LHCN-M2 (cell line): ENCODE measurements around the gene SLC22A23. TPM values are rescaled to one million over a fixed set of nuclear protein-coding genes. Genes with fewer than 3 reads are reported as not detected.

Experiments used
- DNase-seq: peaks from one replicate; pipeline ENCODE4 v3.0.0-alpha.2; 2012; ENCODE audit warnings: low read depth
- total RNA-seq: library from RNA; depleted of rRNA; stranded (reverse); fragments of >200 nt; gene quantifications from 2 replicates; pipeline ENCODE4 v1.2.3, GENCODE V29; 2014

The SLC22A23 gene
- total RNA-seq, 1 experiment from 2014 or later: 1.6 TPM

DNA sequence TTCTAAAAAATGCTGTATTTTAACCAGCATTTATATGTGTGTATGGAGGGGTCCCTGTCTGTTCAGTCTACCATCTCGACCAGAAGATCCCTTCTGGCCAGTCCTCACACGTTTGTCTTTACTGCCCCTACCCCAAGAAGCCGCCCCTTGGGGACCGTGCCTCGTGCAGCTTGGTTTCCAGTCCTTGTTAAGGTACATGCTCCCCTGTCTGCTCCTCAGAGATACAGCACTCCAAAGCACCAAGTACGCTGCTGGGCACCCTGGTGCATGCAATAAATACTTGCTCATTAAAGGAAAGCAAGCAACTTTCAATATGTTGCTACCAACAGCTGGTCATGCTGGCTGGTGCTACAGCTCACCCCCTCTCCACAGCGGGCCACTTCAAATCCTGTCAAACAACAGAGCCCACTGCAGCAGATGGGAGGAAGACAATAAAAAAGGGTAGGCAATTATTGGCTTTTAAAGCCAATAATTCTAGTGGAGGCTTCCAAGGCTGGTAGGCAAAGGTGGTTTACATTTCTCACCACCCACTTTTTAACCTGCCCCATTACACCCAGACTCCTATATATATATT, 136.5 kb downstream of the SLC22A23 start:
- DNase-seq: no peak

GRCh38 chr6:3319610-3320200, 137.1 kb downstream of the SLC22A23 start:
- DNase-seq: no peak

- no peak for DNase-seq
Observed at GRCh38 chr6:3318821-3319540, 137.9 kb downstream of the SLC22A23 start.

GRCh38 chr6:3318226-3318625, 138.6 kb downstream of the SLC22A23 start:
- DNase-seq: no peak

- DNase-seq: no peak
Observed at GRCh38 chr6:3317741-3318211, 139.1 kb downstream of the SLC22A23 start.

- no peak for DNase-seq
Observed at GRCh38 chr6:3316818-3317217, 140.0 kb downstream of the SLC22A23 start.

DNA sequence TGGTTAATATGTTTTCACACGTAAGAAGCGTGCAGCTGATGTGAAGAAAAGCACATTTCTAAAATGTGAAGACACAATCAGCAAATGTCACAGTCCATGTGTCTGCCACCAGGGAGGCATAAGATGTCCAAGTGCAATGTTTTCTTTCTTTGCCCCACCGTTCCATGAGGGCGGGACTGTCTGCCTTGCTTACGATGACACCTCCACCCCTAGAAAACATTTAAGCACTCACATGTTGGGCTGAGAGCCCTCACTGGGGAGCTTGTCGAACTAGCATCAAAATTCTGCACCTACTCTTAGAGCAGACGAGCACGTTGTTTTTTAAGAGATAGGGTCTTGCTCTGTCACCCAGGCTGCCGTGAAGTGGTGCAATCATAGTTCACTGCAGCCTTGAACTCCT, 140.5 kb downstream of the SLC22A23 start:
- DNase-seq: no peak

- DNase-seq: no peak
Observed at GRCh38 chr6:3315841-3316240, 141.0 kb downstream of the SLC22A23 start.

DNA sequence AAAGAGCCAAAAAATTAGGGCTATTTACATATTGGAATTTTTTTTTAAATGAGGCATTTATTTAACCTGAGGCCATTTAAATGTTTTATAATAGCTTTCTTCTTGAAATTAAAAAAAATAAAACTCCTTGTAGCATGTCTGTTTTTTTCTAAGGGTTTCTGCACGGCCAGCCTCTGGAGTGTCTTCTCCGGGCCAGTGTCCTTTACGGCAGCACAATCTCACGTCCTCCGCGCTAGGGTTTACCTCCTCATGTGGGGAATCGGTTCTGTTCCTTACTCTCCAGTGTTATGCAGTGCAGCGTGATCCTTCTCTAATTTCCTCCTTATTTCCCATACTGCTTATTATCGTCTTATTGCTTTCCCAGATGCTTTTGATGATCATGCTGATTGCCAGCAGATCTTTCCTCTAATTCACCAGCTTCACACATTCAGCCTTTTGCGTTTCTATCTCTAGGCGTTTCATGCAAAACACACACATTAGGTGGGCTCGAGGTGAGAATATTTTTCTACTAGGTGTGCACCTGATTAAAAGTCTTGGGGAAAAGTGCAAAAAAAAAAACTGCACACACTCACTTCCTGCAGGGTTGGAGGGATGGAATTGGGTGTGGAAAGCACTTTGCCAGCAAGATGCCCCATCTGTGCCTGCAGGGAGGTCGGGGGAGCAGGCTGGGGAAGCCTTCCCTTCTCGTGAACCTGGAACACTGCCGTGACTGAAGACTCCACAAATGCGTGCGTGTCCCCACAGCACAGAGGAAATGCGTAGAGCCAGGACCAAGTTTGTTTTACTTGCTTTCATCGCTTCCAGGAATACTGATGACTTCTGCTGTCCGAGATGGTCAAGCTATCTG, 142.0 kb downstream of the SLC22A23 start:
- no peak for DNase-seq

DNA sequence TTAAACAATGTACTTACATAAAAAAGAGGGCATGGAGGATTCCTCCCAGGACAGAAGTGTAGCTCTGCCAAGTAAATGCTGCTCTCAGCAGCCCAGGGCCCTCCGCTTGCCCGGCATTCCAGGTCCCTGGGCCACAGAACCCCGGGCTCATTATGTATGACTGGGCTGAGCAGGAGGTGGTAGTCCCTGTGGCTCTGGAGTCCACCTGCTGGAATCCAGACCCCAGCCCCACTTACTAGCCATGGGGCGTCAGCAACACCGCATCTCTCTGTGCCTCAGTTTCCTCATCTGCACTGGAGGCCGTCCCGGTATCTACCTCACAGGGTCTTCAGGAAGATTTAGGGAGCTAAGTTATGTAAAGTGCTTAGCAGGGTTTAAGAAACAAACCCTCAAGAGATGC, 142.7 kb downstream of the SLC22A23 start:
- DNase-seq: no peak

DNA sequence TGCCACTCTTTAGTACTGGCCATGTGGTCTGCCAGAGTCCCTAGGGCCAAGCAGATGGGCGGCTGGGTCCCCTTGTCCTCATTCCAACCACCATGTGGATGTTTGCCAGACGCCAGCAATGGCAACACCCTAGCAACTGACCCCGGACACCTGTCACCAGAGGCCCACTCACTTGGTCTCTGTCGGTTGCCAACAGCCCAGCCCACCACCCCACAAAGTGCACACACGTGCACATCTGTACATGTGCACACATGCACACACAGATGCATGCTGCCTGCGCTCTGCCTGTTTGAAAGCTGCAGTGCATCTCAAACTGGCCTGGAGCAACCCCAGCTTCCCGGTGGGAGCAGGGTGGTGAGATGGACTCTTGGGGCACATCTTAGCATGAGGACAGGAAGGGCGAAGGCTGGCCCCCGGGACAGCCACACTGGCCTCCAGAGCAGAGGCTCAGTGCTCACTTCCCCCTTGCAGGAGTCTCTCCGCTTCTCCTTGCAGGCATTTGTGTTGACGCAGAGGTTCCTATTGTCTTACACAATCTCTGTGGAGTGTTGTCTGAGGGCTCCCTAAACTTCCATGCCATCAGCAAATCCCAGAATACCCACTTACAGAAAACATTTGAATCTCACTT, 144.1 kb downstream of the SLC22A23 start:
- no peak for DNase-seq

- DNase-seq: no peak
Observed at GRCh38 chr6:3311826-3312225, 145.0 kb downstream of the SLC22A23 start.

GRCh38 chr6:3310703-3311102, 146.1 kb downstream of the SLC22A23 start:
- DNase-seq: peak; percentile 34

DNA sequence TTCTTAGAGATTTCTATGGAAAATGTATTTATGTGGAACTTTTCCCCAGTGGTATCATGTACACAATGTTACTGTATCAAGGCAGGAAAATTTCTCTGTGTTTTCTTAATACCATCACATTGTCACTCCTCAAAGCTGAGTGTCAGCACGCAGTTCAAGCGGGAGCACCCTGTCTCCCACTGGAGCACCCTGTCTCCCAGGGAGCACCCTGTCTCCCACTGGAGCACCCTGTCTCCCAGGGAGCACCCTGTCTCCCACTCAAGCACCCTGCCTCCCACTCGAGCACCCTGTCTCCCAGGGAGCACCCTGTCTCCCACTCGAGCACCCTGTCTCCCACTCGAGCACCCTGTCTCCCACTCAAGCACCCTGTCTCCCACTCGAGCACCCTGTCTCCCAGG, 146.8 kb downstream of the SLC22A23 start:
- DNase-seq: no peak

- DNase-seq: no peak
Observed at GRCh38 chr6:3309391-3310050, 147.3 kb downstream of the SLC22A23 start.

GRCh38 chr6:3308106-3308505, 148.7 kb downstream of the SLC22A23 start:
- DNase-seq: no peak

DNA sequence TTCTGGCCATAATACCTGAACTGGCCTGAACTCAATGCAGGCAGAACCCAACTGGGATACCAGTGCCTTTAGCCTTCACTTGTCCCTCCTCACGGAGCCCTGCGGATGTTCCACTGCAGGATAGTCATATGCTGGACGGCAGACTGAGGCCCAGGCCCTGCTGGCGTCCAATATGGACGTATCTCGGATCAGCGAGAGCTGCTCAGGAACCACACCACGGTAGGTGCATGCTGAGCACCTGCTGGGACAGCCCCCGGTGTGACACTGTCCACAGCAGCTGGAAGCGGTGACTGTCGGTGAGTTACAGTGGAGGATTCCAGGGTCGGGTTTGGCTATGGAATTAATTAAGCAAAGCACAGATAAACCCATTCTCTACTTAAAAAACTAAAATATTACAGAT, 149.4 kb downstream of the SLC22A23 start:
- no peak for DNase-seq

GRCh38 chr6:3306848-3307247, 150.0 kb downstream of the SLC22A23 start:
- no peak for DNase-seq

DNA sequence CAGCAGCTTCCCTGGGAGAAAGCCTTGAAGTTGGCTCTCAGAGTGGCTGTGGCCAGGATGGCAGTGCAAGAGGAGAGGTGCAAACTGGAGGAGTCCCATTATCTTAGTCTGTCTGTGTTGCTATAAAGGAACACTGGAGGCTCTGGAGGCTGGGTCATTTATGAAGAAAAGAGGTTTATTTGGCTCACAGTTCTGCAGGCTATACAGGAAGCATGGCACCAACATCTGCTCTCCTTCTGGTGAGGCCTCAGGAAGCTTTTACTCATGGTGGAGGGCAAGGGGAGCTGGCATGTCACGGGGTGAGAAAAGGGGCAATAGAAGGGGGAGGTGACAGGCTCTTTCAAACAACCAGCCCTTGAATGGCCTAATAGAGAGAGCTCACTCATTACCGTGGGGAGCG, 151.0 kb downstream of the SLC22A23 start:
- DNase-seq: no peak

DNA sequence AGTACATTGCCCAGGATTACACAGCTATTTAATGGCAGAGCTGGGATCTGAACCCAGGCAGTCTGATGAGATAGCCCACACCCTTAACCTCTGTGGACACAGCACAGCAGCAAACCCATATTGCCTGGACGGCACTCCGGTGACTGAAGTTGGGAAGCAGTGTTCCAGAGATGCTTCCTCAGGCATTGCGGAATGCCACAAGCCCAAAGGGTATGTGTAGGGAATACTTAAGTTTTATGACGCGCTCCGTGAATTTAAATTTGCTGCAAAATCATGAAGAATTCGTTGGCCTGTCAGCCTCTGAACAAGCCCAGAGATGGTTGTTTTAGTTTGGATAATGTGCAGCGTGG, 151.7 kb downstream of the SLC22A23 start:
- DNase-seq: no peak
